Coronary artery (tissue), 2 donors: ENCODE measurements around the gene ACOXL.
A peak's percentile ranks its signal among the peaks of the same experiment; 100 is the strongest.

Experiments
- DNase-seq: peaks from one replicate; pipeline ENCODE4 v3.0.0-alpha.2; 2017; ENCODE audit warnings: low spot score
- H3K27ac ChIP-seq, 2 donors: fragments of 200-600 bp; sonication (generic); one replicate each; pipeline ENCODE4 v1.5.1; 2016 to 2019
- H3K4me3 ChIP-seq: fragments of 200-600 bp; sonication (generic); 2 replicates; pipeline ENCODE4 v1.5.1; 2016; ENCODE audit warnings: mild to moderate bottlenecking, moderate library complexity
- TF ChIP-seq, protein P1 (sequence below): fragments of 200-600 bp; sonication (generic); IDR thresholded peaks from one replicate; pipeline ENCODE4 v1.5.1; 2019; ENCODE audit warnings: antibody characterized with exemption

Gene ACOXL

DNA sequence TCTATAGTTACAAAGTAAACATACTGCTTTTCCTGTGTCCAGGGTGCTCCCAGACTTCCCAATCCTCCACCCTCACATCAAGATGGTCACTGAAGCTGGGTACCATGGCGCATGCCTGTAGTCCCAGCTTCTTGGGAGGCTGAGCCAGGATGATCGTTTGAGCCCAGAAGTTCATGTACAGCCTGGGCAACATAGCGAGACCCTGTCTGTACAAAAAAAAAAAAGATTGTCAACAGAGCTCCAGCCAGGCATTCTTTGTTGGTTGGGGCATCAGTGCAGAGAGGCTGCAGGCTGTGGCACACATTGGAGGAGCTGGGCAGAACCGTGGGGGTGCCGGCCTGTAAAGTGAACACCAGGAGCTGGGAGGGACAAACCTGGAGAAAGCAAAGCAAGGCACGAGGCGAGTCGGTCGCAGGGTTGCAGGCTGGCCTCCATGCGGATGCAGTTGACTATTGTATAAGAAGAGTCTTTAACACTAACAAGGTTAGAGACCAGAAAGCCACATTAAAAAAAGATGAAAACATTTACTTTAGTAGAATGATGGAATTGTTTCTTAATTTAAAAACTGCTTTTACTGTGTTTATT is 51.8 kb downstream of the ACOXL start:
- DNase-seq = no peak
- Histone ChIP-seq H3K4me3 (no peak overlapping the region), H3K27ac (no peak overlapping the region)
- TF ChIP-seq, protein P1, sequence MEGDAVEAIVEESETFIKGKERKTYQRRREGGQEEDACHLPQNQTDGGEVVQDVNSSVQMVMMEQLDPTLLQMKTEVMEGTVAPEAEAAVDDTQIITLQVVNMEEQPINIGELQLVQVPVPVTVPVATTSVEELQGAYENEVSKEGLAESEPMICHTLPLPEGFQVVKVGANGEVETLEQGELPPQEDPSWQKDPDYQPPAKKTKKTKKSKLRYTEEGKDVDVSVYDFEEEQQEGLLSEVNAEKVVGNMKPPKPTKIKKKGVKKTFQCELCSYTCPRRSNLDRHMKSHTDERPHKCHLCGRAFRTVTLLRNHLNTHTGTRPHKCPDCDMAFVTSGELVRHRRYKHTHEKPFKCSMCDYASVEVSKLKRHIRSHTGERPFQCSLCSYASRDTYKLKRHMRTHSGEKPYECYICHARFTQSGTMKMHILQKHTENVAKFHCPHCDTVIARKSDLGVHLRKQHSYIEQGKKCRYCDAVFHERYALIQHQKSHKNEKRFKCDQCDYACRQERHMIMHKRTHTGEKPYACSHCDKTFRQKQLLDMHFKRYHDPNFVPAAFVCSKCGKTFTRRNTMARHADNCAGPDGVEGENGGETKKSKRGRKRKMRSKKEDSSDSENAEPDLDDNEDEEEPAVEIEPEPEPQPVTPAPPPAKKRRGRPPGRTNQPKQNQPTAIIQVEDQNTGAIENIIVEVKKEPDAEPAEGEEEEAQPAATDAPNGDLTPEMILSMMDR = no peak

DNA sequence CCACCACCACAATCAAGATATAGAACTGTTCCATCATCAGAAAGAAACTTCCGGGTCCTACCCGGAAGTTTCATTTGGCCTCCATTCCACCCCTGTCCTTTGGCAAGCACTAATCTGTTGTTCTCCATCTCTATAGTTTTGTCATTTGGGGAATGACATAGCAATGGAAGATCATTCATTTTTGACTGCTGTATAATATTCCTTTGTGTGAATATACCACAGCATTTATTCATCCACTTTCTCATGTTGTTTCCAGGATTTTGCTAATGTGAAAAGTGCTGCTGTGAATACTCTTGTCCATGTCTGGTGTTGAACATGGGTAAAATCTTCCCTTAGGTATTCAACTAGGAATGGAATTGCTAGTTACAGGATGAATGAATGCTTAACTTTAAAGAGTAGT is 53.1 kb downstream of the ACOXL start:
- no peak for DNase-seq

GRCh38 chr2:110788976-110789375 is 56.6 kb downstream of the ACOXL start:
- Histone ChIP-seq H3K4me3 (no peak overlapping the region), H3K27ac (no peak overlapping the region)
- TF ChIP-seq, protein P1 = no peak
- DNase-seq = no peak

More for the DNA sequence above, 53.1 kb downstream of the ACOXL start:
- TF ChIP-seq, protein P1 = no peak
- Histone ChIP-seq H3K27ac (no peak overlapping the region), H3K4me3 (no peak overlapping the region)

DNA sequence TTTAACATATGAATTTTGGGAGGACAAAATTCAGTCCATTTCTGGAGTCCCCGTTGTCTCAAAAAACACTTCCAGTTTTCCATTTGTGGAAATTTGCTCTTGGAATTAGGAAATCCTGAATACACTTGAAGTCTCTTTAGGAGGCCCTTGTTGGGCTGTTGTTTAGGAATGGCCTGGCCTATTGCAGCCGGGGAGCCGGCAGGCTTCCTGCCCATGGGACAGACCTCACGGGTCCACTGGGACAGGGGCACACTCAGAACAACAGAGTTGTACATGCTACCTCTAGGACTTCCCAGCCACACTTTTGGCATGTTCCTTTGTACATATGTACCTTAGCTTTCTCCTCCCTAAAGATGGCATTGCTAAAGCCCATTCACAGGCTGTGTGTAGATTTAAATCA is 57.3 kb downstream of the ACOXL start:
- H3K27ac ChIP-seq = no peak overlapping the region
- TF ChIP-seq, protein P1 = no peak
- H3K4me3 ChIP-seq = no peak overlapping the region
- DNase-seq = peak; percentile 62

DNA sequence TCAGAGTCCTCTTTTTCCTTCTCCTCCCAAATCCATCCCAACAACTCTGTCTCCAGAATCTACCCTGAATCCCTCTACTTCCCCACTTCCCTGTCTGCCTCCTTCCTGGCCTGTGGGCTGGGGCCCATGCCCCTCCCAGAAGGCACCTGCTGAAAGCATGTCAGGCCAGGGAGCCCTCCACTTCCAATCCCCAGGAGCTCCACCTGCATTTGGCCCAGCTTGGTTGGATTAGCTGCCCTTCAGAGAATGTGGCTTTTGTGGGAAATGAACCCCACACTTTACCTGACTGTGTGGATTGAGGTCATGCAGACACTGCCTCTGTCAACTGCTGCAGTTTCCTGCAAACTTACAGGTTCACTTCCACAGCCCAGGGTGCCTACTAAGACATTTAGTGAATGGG is 58.5 kb downstream of the ACOXL start:
- H3K27ac ChIP-seq = no peak overlapping the region
- TF ChIP-seq, protein P1 = no peak
- peak; percentile 53 for DNase-seq
- no peak overlapping the region for H3K4me3 ChIP-seq

- Histone ChIP-seq H3K4me3 (no peak overlapping the region), H3K27ac (no peak overlapping the region)
- TF ChIP-seq, protein P1 = no peak
- DNase-seq = no peak
Measured at GRCh38 chr2:110791435-110791834, 59.1 kb downstream of the ACOXL start.

DNA sequence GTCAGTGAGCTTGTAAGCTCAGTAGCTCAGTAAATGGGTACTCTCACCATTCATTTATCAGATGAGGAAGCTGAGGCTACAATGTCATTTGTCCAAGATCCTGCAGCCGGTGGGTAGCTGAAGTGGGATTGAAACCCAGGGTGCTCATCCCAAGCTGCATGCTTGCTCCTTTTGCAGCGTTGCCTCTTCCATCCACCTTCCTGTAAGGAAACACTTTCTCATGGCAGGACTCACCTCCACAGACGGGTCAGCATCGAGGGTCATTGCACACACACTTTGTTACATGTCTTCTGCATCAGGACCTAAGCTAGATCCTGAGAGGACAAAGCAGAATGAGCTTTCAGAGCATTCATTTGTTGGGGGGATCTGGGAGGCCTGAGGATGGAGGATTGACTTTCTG is 60.7 kb downstream of the ACOXL start:
- no peak for DNase-seq

More for the DNA sequence above, 60.7 kb downstream of the ACOXL start:
- TF ChIP-seq, protein P1 = no peak
- H3K27ac ChIP-seq = no peak overlapping the region
- no peak overlapping the region for H3K4me3 ChIP-seq
